Measurements from ENCODE around the gene USP20.

GRCh38 chr9:129801504-129801903, 33.8 kb upstream of the USP20 start:
- TF ChIP-seq NFRKB (IDR thresholded peaks at IDR 0.05) (no peak), FOXM1 (IDR thresholded peaks at IDR 0.05; ENCODE audit: borderline replicate concordance) (no peak), PKNOX1 (IDR thresholded peaks at IDR 0.05) (no peak), SUZ12 (IDR thresholded peaks at IDR 0.05) (no peak), BHLHE40 (IDR thresholded peaks at IDR 0.05; ENCODE audit: borderline replicate concordance) (no peak), FOXK2 (IDR thresholded peaks at IDR 0.05) (no peak)
